Neural crest cell (in vitro differentiated cells): ENCODE data around the gene NR1D1. TPM values are rescaled to one million over a fixed set of nuclear protein-coding genes. Genes with fewer than 3 reads are reported as not detected.

Source experiments
- DNase-seq: peaks from one replicate; pipeline ENCODE4 v3.0.0; 2021; ENCODE audit warnings: low read depth, mixed read lengths, low spot score
- H3K27ac Mint-ChIP-seq: one replicate; pipeline ENCODE4 v1.8.0; 2021; ENCODE audit warnings: mild to moderate bottlenecking, mixed read lengths; ENCODE audit not compliant: unreplicated experiment
- H3K27me3 Mint-ChIP-seq: 2 replicates; pipeline ENCODE4 v1.8.0; 2021; ENCODE audit warnings: low read depth, mild to moderate bottlenecking, mixed read lengths
- H3K36me3 Mint-ChIP-seq: 2 replicates; pipeline ENCODE4 v1.8.0; 2021; ENCODE audit warnings: low read depth, mild to moderate bottlenecking, mixed read lengths
- H3K4me1 Mint-ChIP-seq: 2 replicates; pipeline ENCODE4 v1.8.0; 2021; ENCODE audit warnings: mixed read lengths
- H3K4me3 Mint-ChIP-seq: one replicate; pipeline ENCODE4 v1.8.0; 2021; ENCODE audit warnings: mild to moderate bottlenecking, mixed read lengths
- H3K9me3 Mint-ChIP-seq: 2 replicates; pipeline ENCODE4 v1.8.0; 2021; ENCODE audit warnings: mixed read lengths
- total RNA-seq: library from RNA; stranded (reverse); gene quantifications from 2 replicates; pipeline ENCODE4 v1.2.1, GENCODE V29; 2021
- TF ChIP-seq, protein P1 (sequence below): fragments of 200-600 bp; sonication (generic); conservative IDR thresholded peaks from 2 replicates; pipeline ENCODE4 v1.5.0; 2021; ENCODE audit warnings: antibody characterized with exemption, mild to moderate bottlenecking

NR1D1 gene
- total RNA-seq, 1 donor from 2014 or later = 2.8 TPM

DNA sequence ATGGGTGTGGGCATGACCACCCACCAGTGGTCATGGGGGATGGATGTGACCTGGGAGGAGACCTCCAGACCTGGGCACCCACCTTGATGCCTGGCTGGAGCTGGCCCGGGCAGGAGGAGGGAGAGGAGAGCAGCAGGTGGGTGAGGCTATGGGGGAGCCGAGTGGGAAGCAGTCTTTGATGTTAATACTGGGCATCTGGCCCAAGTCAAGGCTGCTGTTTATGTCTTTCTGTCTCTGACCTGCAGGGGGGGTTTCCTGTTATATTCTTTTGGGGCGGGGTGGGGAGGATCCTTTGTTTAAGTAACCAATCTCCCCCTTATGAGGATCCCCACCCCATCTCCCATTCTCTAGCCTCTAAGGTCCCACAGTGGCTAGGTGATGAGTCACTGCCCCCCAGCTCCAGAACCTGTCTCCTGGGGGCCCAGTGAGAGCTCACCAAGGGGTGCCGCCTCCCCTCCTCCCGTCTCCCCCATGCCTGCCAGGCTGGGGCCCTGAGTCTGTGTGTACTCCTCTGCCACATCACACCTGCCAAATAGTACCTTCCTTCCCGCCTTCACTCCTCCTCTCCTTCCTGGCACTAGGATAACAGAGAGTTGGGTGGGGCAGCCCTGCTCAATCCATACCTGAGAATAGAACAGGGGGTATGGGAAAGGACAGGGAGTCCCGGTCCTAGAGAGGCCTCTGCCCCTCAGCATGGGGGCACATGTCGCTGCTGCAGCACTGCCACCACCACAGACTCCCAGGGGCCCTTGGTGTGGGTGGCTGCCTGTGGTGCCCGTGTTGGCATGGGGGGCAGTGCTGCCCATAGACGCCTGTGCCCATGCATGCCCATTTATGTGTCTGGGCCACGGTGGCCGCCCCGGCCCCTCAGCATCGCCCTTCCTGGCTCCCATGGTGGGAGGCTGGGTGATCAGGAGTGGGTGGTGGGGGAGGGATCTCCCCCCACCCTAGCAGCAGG lies 30.4 kb downstream of the NR1D1 start:
- no peaks in the 10 kb centered on the region for H3K36me3 Mint-ChIP-seq
- no peaks in the 10 kb centered on the region for H3K27me3 Mint-ChIP-seq
- H3K9me3 Mint-ChIP-seq = no peaks in the 10 kb centered on the region
- H3K4me1 Mint-ChIP-seq = peaks cover 61% of the 10 kb centered on the region
- H3K4me3 Mint-ChIP-seq = peak overlapping the region; percentile 81
- no peak overlapping the region for H3K27ac Mint-ChIP-seq
- no peak for DNase-seq
- TF ChIP-seq, protein P1, sequence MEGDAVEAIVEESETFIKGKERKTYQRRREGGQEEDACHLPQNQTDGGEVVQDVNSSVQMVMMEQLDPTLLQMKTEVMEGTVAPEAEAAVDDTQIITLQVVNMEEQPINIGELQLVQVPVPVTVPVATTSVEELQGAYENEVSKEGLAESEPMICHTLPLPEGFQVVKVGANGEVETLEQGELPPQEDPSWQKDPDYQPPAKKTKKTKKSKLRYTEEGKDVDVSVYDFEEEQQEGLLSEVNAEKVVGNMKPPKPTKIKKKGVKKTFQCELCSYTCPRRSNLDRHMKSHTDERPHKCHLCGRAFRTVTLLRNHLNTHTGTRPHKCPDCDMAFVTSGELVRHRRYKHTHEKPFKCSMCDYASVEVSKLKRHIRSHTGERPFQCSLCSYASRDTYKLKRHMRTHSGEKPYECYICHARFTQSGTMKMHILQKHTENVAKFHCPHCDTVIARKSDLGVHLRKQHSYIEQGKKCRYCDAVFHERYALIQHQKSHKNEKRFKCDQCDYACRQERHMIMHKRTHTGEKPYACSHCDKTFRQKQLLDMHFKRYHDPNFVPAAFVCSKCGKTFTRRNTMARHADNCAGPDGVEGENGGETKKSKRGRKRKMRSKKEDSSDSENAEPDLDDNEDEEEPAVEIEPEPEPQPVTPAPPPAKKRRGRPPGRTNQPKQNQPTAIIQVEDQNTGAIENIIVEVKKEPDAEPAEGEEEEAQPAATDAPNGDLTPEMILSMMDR = peak; percentile 37

DNA sequence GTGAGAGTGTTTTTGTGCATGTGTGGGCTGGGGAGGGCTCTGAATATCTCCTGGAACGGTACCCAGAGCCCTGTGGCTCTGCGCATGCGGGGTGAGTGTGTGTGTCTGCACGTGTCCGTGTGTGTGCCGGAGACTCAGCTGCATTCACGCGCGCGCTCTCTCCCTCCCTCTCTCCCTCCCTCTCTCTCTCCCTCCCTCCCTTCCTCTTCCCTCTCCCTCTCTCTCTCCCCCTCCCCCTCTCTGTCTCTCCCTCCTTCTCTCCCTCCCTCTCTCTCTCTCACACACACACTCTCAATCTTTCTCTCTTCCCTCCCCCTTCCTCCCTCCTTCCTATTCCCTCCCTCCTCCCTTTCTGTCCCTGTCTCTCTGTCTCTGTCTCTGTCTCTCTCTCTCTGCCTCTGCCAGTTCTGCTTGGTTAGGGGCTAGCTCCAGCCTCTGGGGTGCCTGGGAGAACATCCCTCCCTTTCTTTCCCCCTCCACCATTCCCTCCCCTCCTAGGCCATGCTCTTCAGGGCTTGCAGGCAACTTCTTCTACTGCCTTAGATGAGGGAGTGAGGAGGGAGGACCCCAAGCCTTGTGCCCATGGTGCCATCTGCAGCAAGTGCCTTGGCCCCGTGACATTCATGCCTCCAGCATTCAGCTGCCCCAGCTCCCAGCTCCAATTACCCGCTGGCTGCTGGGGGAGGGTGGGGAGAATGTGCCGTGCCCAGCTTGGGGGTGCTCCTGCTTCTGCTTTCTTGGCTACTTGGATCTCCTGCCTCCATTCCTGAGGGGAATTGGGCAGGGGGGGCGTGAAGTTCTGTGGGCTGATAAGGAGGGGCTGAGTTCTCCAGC lies 31.3 kb downstream of the NR1D1 start:
- H3K36me3 Mint-ChIP-seq = no peaks in the 10 kb centered on the region
- TF ChIP-seq, protein P1 = no peak
- DNase-seq = peak; percentile 53
- no peaks in the 10 kb centered on the region for H3K27me3 Mint-ChIP-seq
- peaks cover 70% of the 10 kb centered on the region for H3K4me1 Mint-ChIP-seq
- peak overlapping the region; percentile 81 for H3K27ac Mint-ChIP-seq
- no peaks in the 10 kb centered on the region for H3K9me3 Mint-ChIP-seq
- peak overlapping the region; percentile 85 for H3K4me3 Mint-ChIP-seq

DNA sequence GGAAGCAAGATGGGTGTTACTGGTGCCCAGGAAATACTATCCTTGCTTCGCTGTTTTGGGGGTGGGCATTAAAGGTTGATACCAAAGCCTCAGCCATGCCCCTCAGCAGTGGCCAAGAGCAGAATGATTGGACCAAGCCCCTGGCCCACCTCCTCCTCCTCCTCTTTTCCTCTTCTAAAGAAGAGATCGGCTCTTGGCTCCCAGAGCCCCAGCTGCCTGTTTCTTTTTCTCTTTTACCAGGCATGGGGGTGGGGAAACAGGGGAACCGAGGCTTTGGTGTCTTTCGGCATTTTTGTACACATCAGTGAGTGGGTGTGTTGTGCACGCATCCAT lies 31.8 kb downstream of the NR1D1 start:
- Mint-ChIP-seq H3K4me3 (peak overlapping the region; percentile 85), H3K36me3 (no peaks in the 10 kb centered on the region), H3K4me1 (peaks cover 71% of the 10 kb centered on the region)

DNA sequence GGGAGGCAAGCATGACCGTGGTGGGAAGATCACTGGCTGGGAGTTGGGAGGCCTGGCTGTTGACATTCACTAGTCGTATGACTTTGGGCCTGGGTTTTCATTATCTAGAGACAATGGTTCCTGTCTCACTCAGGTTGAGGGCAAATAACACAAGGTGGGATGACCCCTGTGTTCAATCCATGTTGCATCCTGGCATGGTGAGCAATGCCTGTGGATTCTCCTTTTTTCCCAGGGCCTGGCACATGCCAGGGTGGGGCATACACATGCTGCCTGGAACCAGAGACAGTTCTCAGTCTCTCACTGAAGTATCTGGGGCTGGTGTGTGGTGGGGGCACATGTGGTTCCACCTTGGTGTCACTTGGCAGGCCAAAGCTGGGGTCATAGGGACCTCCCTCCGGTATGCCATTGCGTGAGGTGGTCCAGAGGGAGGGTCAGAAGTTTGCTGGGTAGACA lies 32.2 kb downstream of the NR1D1 start:
- Mint-ChIP-seq H3K27ac (no peak overlapping the region), H3K9me3 (no peaks in the 10 kb centered on the region), H3K4me3 (peak overlapping the region; percentile 85), H3K4me1 (peaks cover 70% of the 10 kb centered on the region), H3K36me3 (no peaks in the 10 kb centered on the region), H3K27me3 (no peaks in the 10 kb centered on the region)
- TF ChIP-seq, protein P1 = no peak
- DNase-seq = no peak

More for the DNA sequence above, 31.8 kb downstream of the NR1D1 start:
- DNase-seq = no peak
- H3K27me3 Mint-ChIP-seq = no peaks in the 10 kb centered on the region
- H3K27ac Mint-ChIP-seq = peak overlapping the region; percentile 81
- no peaks in the 10 kb centered on the region for H3K9me3 Mint-ChIP-seq
- TF ChIP-seq, protein P1 = no peak

DNA sequence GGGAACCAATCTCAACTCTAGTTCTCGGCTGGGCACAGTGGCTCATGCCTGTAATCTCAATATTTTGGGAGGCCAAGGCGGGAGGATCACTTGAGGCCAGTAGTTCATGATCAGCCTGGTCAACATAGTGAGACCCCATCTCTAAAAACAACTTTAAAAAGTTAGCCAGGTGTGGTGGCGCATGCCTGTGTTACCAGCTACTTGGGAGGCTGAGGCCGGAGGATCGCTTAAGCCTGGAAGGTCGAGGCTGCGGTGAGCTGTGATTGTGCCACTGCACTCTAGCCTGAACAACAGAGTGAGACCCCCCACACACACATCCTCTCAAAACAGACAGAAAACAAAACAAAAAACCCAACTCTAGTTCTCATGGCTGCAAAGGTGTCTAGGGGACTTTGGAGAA lies 32.7 kb downstream of the NR1D1 start:
- H3K4me3 Mint-ChIP-seq = no peak overlapping the region
- no peaks in the 10 kb centered on the region for H3K36me3 Mint-ChIP-seq
- H3K4me1 Mint-ChIP-seq = peaks cover 70% of the 10 kb centered on the region
- TF ChIP-seq, protein P1 = no peak
- no peak overlapping the region for H3K27ac Mint-ChIP-seq
- no peak for DNase-seq
- no peaks in the 10 kb centered on the region for H3K27me3 Mint-ChIP-seq
- no peaks in the 10 kb centered on the region for H3K9me3 Mint-ChIP-seq
